K562 (cell line): ENCODE measurements around the gene IGDCC3. TPM values are rescaled to one million over a fixed set of nuclear protein-coding genes. Genes with fewer than 3 reads are reported as not detected.

ENCODE experiments used
- ATAC-seq: fragments of 200-7000 bp; cut with Tn5 transposase; 3 replicates; pipeline ENCODE4 v1.9.1; 2020; ENCODE audit warnings: moderate library complexity
- BruUV-seq: library from RNA; stranded (reverse); fragments of 400-500 nt; replicated peaks from 2 replicates; lab custom pipeline; 2021; lab: Mats Ljungman, UMichigan
- CTCF ChIA-PET: fragments of 300-600 bp; formaldehyde crosslinking; extraction: SDS; loops from one replicate; lab custom pipeline; 2021; ENCODE audit warnings: low intra/inter-chr PET ratio; lab: Yijun Ruan, JAX
- POLR2A ChIA-PET: fragments of 300-600, 350-650 bp; sonication (Branson Sonifier 250); formaldehyde crosslinking; extraction: SDS; loops from one replicate; lab custom pipeline; 2021; ENCODE audit warnings: antibody characterized with exemption, inconsistent platforms; lab: Yijun Ruan, JAX
- DNase-seq, 4 experiments: peaks; one replicate each; pipeline versions ENCODE4 v3.0.0 to v3.0.0-alpha.2; 2011 to 2018; ENCODE audit warnings: low spot score in 3 of 4, mixed read lengths in 3 of 4; ENCODE audit errors: extremely low read depth in 1 of 4
- FAIRE-seq: peaks from 2 replicates; lab custom pipeline; 2011; peaks lifted over from hg19 to GRCh38; lab: Jason Lieb, UNC
- H2AFZ ChIP-seq: 2 replicates; pipeline ENCODE4 v1.6.0; 2011; ENCODE audit warnings: low read depth, low read length, control low read depth, inconsistent platforms
- H3K27ac ChIP-seq: fragments of 200-600 bp; 3 replicates; pipeline ENCODE4 v1.8.0; 2011; ENCODE audit warnings: low read depth, mild to moderate bottlenecking, control low read depth, inconsistent platforms, low read length, moderate library complexity, mixed read lengths; ENCODE audit errors: extremely low read depth
- H3K27me3 ChIP-seq, 2 experiments: fragments of 300-600 bp in 1 of 2; 2 replicates in 1 of 2; 3 replicates in 1 of 2; pipeline versions ENCODE4 v1.6.0 to v1.8.0; 2011; ENCODE audit warnings: inconsistent platforms in 2 of 2, low read length in 2 of 2, mild to moderate bottlenecking in 1 of 2, mixed read lengths in 1 of 2, moderate library complexity in 1 of 2; ENCODE audit not compliant: control insufficient read depth in 2 of 2, insufficient read depth in 2 of 2
- H3K36me3 ChIP-seq: fragments of 300-600 bp; 3 replicates; pipeline ENCODE4 v1.8.0; 2011; ENCODE audit warnings: mild to moderate bottlenecking, low read length, inconsistent platforms; ENCODE audit not compliant: control insufficient read depth, insufficient read depth
- H3K4me1 ChIP-seq, 2 experiments: fragments of 200-600 bp in 1 of 2; replicated peaks in 1 of 2; 2 replicates in 1 of 2; 3 replicates in 1 of 2; pipeline versions ENCODE4 v1.5.1 to v1.8.0; 2011; ENCODE audit warnings: inconsistent platforms in 2 of 2, low read length in 2 of 2, mild to moderate bottlenecking in 1 of 2, mixed read lengths in 1 of 2, moderate library complexity in 1 of 2; ENCODE audit not compliant: control insufficient read depth in 2 of 2, insufficient read depth in 2 of 2
- H3K4me2 ChIP-seq: 2 replicates; pipeline ENCODE4 v1.6.1; 2011; ENCODE audit warnings: low read length, control low read depth, inconsistent platforms, mixed read lengths; ENCODE audit not compliant: insufficient read depth
- H3K4me3 ChIP-seq: fragments of 200-600 bp; sonication (generic), shearing (Covaris generic); 2 replicates; pipeline ENCODE4 v1.5.1; 2016; ENCODE audit warnings: control low read depth, inconsistent platforms
- H3K79me2 ChIP-seq: fragments of 200-600 bp; 3 replicates; pipeline ENCODE4 v1.8.0; 2011; ENCODE audit warnings: low read length, inconsistent platforms; ENCODE audit not compliant: control insufficient read depth, insufficient read depth
- H3K9ac ChIP-seq, 2 experiments: 2 replicates each; pipeline versions ENCODE4 v1.6.0 to v1.6.1; 2011; ENCODE audit warnings: low read depth in 2 of 2, low read length in 2 of 2, control low read depth in 1 of 2, inconsistent platforms in 1 of 2, mild to moderate bottlenecking in 1 of 2, mixed read lengths in 1 of 2; ENCODE audit not compliant: insufficient read depth in 1 of 2
- H3K9me1 ChIP-seq: one replicate; pipeline ENCODE4 v1.6.0; 2011; ENCODE audit warnings: inconsistent platforms, mild to moderate bottlenecking, low read length, moderate library complexity; ENCODE audit not compliant: control insufficient read depth, insufficient read depth
- H3K9me3 ChIP-seq: replicated peaks from 2 replicates; pipeline ENCODE4 v1.5.1; 2011; ENCODE audit warnings: low read depth, low read length, inconsistent platforms; ENCODE audit not compliant: control insufficient read depth, insufficient read depth
- H4K20me1 ChIP-seq: replicated peaks from 2 replicates; pipeline ENCODE4 v1.6.1; 2011; ENCODE audit warnings: low read length, inconsistent platforms, mixed read lengths; ENCODE audit not compliant: control insufficient read depth, insufficient read depth
- ATF3 ChIP-seq, 2 experiments: fragments of 450-650 bp in 1 of 2; sonication (generic) in 1 of 2; formaldehyde crosslinking in 1 of 2; IDR thresholded peaks in 1 of 2; conservative IDR thresholded peaks in 1 of 2; 2 replicates each; pipeline versions ENCODE4 v1.6.1 to v1.8.1; 2016 to 2023; ENCODE audit warnings: mild to moderate bottlenecking in 2 of 2, moderate library complexity in 2 of 2, inconsistent platforms in 1 of 2, missing genetic modification reagents in 1 of 2
- CBX3 ChIP-seq, 2 experiments: IDR thresholded peaks; 1 replicate in 1 of 2; 2 replicates in 1 of 2; pipeline ENCODE4 v1.6.1; 2012; ENCODE audit warnings: inconsistent platforms in 2 of 2, low read length in 2 of 2, borderline replicate concordance in 1 of 2, control low read depth in 1 of 2
- CCNT2 ChIP-seq: IDR thresholded peaks from 2 replicates; pipeline ENCODE4 v1.6.1; 2011; ENCODE audit warnings: borderline replicate concordance, low read depth, mild to moderate bottlenecking, moderate library complexity, mixed read lengths, low read length; ENCODE audit not compliant: insufficient read length; ENCODE audit errors: extremely low read depth
- CXXC5 ChIP-seq: fragments of 250-450 bp; sonication (Bioruptor Pico); IDR thresholded peaks from 2 replicates; pipeline ENCODE4 v1.8.0; 2022; ENCODE audit warnings: inconsistent platforms, mild to moderate bottlenecking, moderate library complexity
- DNMT1 ChIP-seq: fragments of 450-650 bp; IDR thresholded peaks from 2 replicates; pipeline ENCODE4 v1.6.1; 2016; ENCODE audit warnings: antibody characterized with exemption, mild to moderate bottlenecking
- E2F3 ChIP-seq: fragments of 250-450 bp; sonication (Bioruptor Pico); IDR thresholded peaks from 2 replicates; pipeline ENCODE4 v1.4.0; 2020; ENCODE audit warnings: mild to moderate bottlenecking
- EP300 ChIP-seq: IDR thresholded peaks from 2 replicates; pipeline ENCODE4 v1.6.1; 2012; ENCODE audit warnings: low read length, improper control_type of control experiment
- ERF ChIP-seq: fragments of 450-650 bp; formaldehyde crosslinking; IDR thresholded peaks from 2 replicates; pipeline ENCODE4 v1.4.0; 2020; ENCODE audit warnings: mild to moderate bottlenecking, mixed read lengths
- ESRRB ChIP-seq: fragments of 250-450 bp; sonication (Bioruptor Pico); IDR thresholded peaks from 2 replicates; pipeline ENCODE4 v1.5.0; 2020; ENCODE audit warnings: mild to moderate bottlenecking, moderate library complexity, borderline replicate concordance
- ETV5 ChIP-seq: sonication (generic); formaldehyde crosslinking; IDR thresholded peaks from 2 replicates; pipeline ENCODE4 v1.4.0; 2020; ENCODE audit warnings: low read depth, mild to moderate bottlenecking, missing genetic modification reagents
- FUS ChIP-seq: fragments of 200-400 bp; formaldehyde crosslinking; optimal IDR thresholded peaks from 2 replicates; pipeline ENCODE3; 2017; ENCODE audit warnings: low read depth, low read length
- HDAC8 ChIP-seq: fragments of 450-650 bp; IDR thresholded peaks from 2 replicates; pipeline ENCODE4 v1.6.1; 2016; ENCODE audit warnings: mild to moderate bottlenecking, missing genetic modification characterization, moderate library complexity, missing compliant biosample characterization
- L3MBTL2 ChIP-seq: fragments of 450-650 bp; IDR thresholded peaks from 2 replicates; pipeline ENCODE4 v1.6.1; 2016; ENCODE audit warnings: mild to moderate bottlenecking, moderate library complexity
- PHB2 ChIP-seq: fragments of 450-650 bp; IDR thresholded peaks from 2 replicates; pipeline ENCODE4 v1.6.1; 2017; ENCODE audit warnings: low read depth
- SOX6 ChIP-seq: fragments of 450-650 bp; IDR thresholded peaks from 2 replicates; pipeline ENCODE4 v1.6.1; 2014; ENCODE audit warnings: mild to moderate bottlenecking
- SRSF9 ChIP-seq: fragments of 200-400 bp; formaldehyde crosslinking; IDR thresholded peaks from 2 replicates; pipeline ENCODE4 v1.6.1; 2017; ENCODE audit warnings: low read depth, low read length, borderline replicate concordance
- TAF7 ChIP-seq: fragments of 450-650 bp; IDR thresholded peaks from 2 replicates; pipeline ENCODE4 v1.6.1; 2016; ENCODE audit warnings: missing genetic modification characterization, missing compliant biosample characterization
- TRIM28 ChIP-seq: fragments of 450-650 bp; IDR thresholded peaks from 2 replicates; pipeline ENCODE4 v1.6.1; 2017
- ZNF23 ChIP-seq: fragments of 250-450 bp; sonication (Bioruptor Pico); IDR thresholded peaks from 2 replicates; pipeline ENCODE4 v1.4.0; 2020; ENCODE audit warnings: mild to moderate bottlenecking
- ZNF830 ChIP-seq: fragments of 250-450 bp; sonication (Bioruptor Pico); IDR thresholded peaks from 2 replicates; pipeline ENCODE4 v1.5.0; 2021; ENCODE audit warnings: mild to moderate bottlenecking
- WGBS: fragments of 100-300 bp; shearing (Covaris generic); methylation state at CpG from one replicate; pipeline ENCODE4 v1.1.6; 2016; ENCODE audit warnings: low coverage, mixed read lengths; ENCODE audit not compliant: insufficient coverage; ENCODE audit errors: missing lambda C conversion rate; 5-methylcytosine and 5-hydroxymethylcytosine counted together
- in situ Hi-C: fragments of 300-500 bp; cut with MboI; formaldehyde crosslinking; loops from 4 replicates; pipeline ENCODE4 v1.15.0; 2018; ENCODE audit warnings: inconsistent platforms, mixed read lengths
- intact Hi-C: fragments of 100-400 bp; cut with micrococcal nuclease; formaldehyde crosslinking; loops from 2 replicates; pipeline ENCODE4 v1.14.2; 2022
- polyA plus RNA-seq, 8 experiments: library from polyadenylated mRNA; depleted of rRNA in 4 of 8; stranded (reverse) in 5 of 8; unstranded in 3 of 8; fragments of >200 nt; fragmentation: Nextera tagmentation in 2 of 8; fragmentation: Illumina TruSeq in 1 of 8; extraction: Ambion mirVana in 2 of 8; extraction: Trizol in 1 of 8; gene quantifications; 2 replicates each; pipeline versions ENCODE4 v1.2.1 to v1.2.3, GENCODE V29; 2011 to 2014; ENCODE audit warnings: inconsistent platforms in 1 of 8, missing spikeins in 1 of 8
- total RNA-seq, 7 experiments: library from RNA; depleted of rRNA in 6 of 7; stranded (reverse); fragments of >200 nt in 6 of 7; fragmentation: Illumina TruSeq in 2 of 7; extraction: Trizol in 2 of 7; gene quantifications; 2 replicates each; pipeline versions ENCODE4 v1.2.1 to v1.2.3, GENCODE V29; 2011 to 2021; ENCODE audit warnings: low replicate concordance in 1 of 7

The IGDCC3 gene
- total and polyA plus RNA-seq, 9 of the 15 experiments (the other 6 are each of a cell fraction or from before 2014, with no cell fraction given), result not detected

GRCh38 chr15:65304381-65305149, 73.2 kb downstream of the IGDCC3 start, which contains the start of gene RNU5B-1 (continued):
- TF ChIP-seq FUS (peak; percentile 97), PHB2 (no peak; the same call in 1 of the 2 replicates), DNMT1 (no peak)

- no peaks in the 10 kb centered on the region for H3K27me3 ChIP-seq
- H3K4me2 ChIP-seq, result peak overlapping the region; percentile 77
- no peaks in the 10 kb centered on the region for H3K79me2 ChIP-seq
- ChIA-PET POLR2A (interaction anchor here (0.6 to 3.5 kb wide), 62 partner anchors 8 to 566 kb away, joined by 3 to 194 read pairs (median 6); partner anchors contain the start of genes CILP, CLPX, PARP16 and PDCD7), CTCF (interaction anchor here (0.6 to 1.4 kb wide), 3 partner anchors 115 to 250 kb away, joined by 3 to 9 read pairs (median 4); no protein-coding TSS in a partner anchor)
- peak overlapping the region; percentile 28 for H3K4me3 ChIP-seq
- TSS peak; percentile 75 for BruUV-seq
- WGBS, result 17% methylated on average over 23 of the region's 24 CpGs
- no peaks in the 10 kb centered on the region for H4K20me1 ChIP-seq
- H2AFZ ChIP-seq, result peak overlapping the region; percentile 94
- peaks cover 14 to 15% of the 10 kb centered on the region in 2 experiments for H3K4me1 ChIP-seq
- ATAC-seq (no peak), DNase-seq (peak in 1 of 4 experiments; percentile 56), FAIRE-seq (peak; percentile 37)
- H3K36me3 ChIP-seq, result no peaks in the 10 kb centered on the region
- intact Hi-C loops, result loop anchor here (1.0 to 5.0 kb wide), 3 partner anchors 8 to 252 kb away; partner anchors contain the start of gene RNU5A-1
- H3K9me1 ChIP-seq, result no peaks in the 10 kb centered on the region
- in situ Hi-C loops, result no loop called here
- peak overlapping the region; percentile 93 for H3K27ac ChIP-seq
- H3K9me3 ChIP-seq, result peaks cover 2% of the 10 kb centered on the region; the same call in 1 of the 2 replicates
- peak overlapping the region; percentile 76 to 84; a peak in 3 of 4 replicates for H3K9ac ChIP-seq
- TF ChIP-seq ATF3 (IDR thresholded peaks at IDR 0.05) (no peak), ATF3 (CRISPR knock-in tag; conservative IDR thresholded peaks at IDR 0.05) (no peak), E2F3 (CRISPR knock-in tag) (peak; percentile 38; the same call in 1 of the 2 replicates), CCNT2 (no peak), TRIM28 (no peak), ZNF23 (CRISPR knock-in tag) (no peak), CXXC5 (peak; percentile 49; the same call in 1 of the 2 replicates), ZNF830 (CRISPR knock-in tag) (no peak), ESRRB (CRISPR knock-in tag) (no peak), SRSF9 (no peak), TAF7 (no peak), SOX6 (no peak), ERF (0 out of 2 replicates have a peak, but pooled peaks have one; percentile 47), HDAC8 (tag) (no peak; the same call in 1 of the 2 replicates), EP300 (peak; percentile 50; the same call in 1 of the 2 replicates), ETV5 (peak; percentile 71), L3MBTL2 (peak; percentile 99), CBX3 (IDR thresholded peaks at IDR 0.05; ENCODE audit: borderline replicate concordance in 1 of 2, low read length in 2 of 2) (peak in 1 of 2 experiments; percentile 53; a peak in 1 of 3 replicates)
Measured at GRCh38 chr15:65303687-65304380, 74.0 kb downstream of the IGDCC3 start.
